ENCODE results near the gene GDAP1L1.
A peak's percentile ranks its signal among the peaks of the same experiment; 100 is the strongest.

Gene GDAP1L1

GRCh38 chr20:44206132-44206531 is 41.0 kb upstream of the GDAP1L1 start:
- no peak overlapping the region for H2AFZ ChIP-seq (ENCODE audit: low read depth, low read length)
- H3K4me3 ChIP-seq (ENCODE audit: insufficient read depth in 1 of 2, low read depth in 1 of 2, low read length in 2 of 2), result no peak overlapping the region
- H2BK12ac ChIP-seq (ENCODE audit: low read length in 2 of 2), result no peak overlapping the region
- no peak overlapping the region for H4K8ac ChIP-seq (ENCODE audit: low read length)
- H3K9me3 ChIP-seq (ENCODE audit: control insufficient read depth, low read length), result no peaks in the 10 kb centered on the region
- H3K79me1 ChIP-seq (replicated peaks; ENCODE audit: low read length, poor library complexity, severe bottlenecking), result peaks cover 10% of the 10 kb centered on the region
- H3K18ac ChIP-seq (ENCODE audit: low read depth in 1 of 2, low read length in 2 of 2), result no peak overlapping the region
- no peaks in the 10 kb centered on the region for H3K27me3 ChIP-seq (ENCODE audit: control insufficient read depth in 1 of 2, insufficient read depth in 1 of 2, low read length in 2 of 2)
- no peak overlapping the region for H2BK120ac ChIP-seq (ENCODE audit: low read depth, low read length)
- H2AK5ac ChIP-seq (ENCODE audit: low read length, severe bottlenecking), result no peak overlapping the region
- H4K91ac ChIP-seq (ENCODE audit: low read length), result no peak overlapping the region
- H3K23ac ChIP-seq (ENCODE audit: low read length in 2 of 2), result no peak overlapping the region
- DNase-seq, result no peak
- H3K14ac ChIP-seq (ENCODE audit: low read length in 2 of 2), result no peak overlapping the region
- H3K4ac ChIP-seq (ENCODE audit: low read depth in 1 of 2, low read length in 2 of 2), result no peak overlapping the region
- no peak overlapping the region for H2BK15ac ChIP-seq (ENCODE audit: low read depth, poor library complexity, severe bottlenecking)
- peaks cover 5% of the 10 kb centered on the region for H3K4me1 ChIP-seq (ENCODE audit: control insufficient read depth, insufficient read depth, low read depth, low read length)
- H3K4me2 ChIP-seq (ENCODE audit: low read length, poor library complexity, severe bottlenecking), result no peak overlapping the region
- H3K27ac ChIP-seq (ENCODE audit: low read length, poor library complexity, severe bottlenecking), result no peak overlapping the region
- no peak overlapping the region for H2BK5ac ChIP-seq (ENCODE audit: low read depth, low read length, poor library complexity, severe bottlenecking)
- H3K36me3 ChIP-seq (ENCODE audit: control insufficient read depth in 1 of 2, insufficient read depth in 2 of 2, low read depth in 1 of 2, low read length in 2 of 2), result peaks cover 14 to 42% of the 10 kb centered on the region in 2 experiments
- no peak overlapping the region for H3K9ac ChIP-seq (ENCODE audit: low read length)

- no peak overlapping the region for H3K4me3 ChIP-seq (ENCODE audit: insufficient read depth in 1 of 2, low read depth in 1 of 2, low read length in 2 of 2)
- no peak overlapping the region for H3K23ac ChIP-seq (ENCODE audit: low read length in 2 of 2)
- H3K79me1 ChIP-seq (replicated peaks; ENCODE audit: low read length, poor library complexity, severe bottlenecking), result peaks cover 12% of the 10 kb centered on the region
- no peak overlapping the region for H2BK120ac ChIP-seq (ENCODE audit: low read depth, low read length)
- no peak overlapping the region for H3K4me2 ChIP-seq (ENCODE audit: low read length, poor library complexity, severe bottlenecking)
- H3K4ac ChIP-seq (ENCODE audit: low read depth in 1 of 2, low read length in 2 of 2), result no peak overlapping the region
- H3K4me1 ChIP-seq (ENCODE audit: control insufficient read depth, insufficient read depth, low read depth, low read length), result peaks cover 9% of the 10 kb centered on the region
- H3K36me3 ChIP-seq (ENCODE audit: control insufficient read depth in 1 of 2, insufficient read depth in 2 of 2, low read depth in 1 of 2, low read length in 2 of 2), result peaks cover 10 to 31% of the 10 kb centered on the region in 2 experiments
- DNase-seq, result no peak
- no peak overlapping the region for H2BK12ac ChIP-seq (ENCODE audit: low read length in 2 of 2)
- no peak overlapping the region for H3K18ac ChIP-seq (ENCODE audit: low read depth in 1 of 2, low read length in 2 of 2)
- H2BK5ac ChIP-seq (ENCODE audit: low read depth, low read length, poor library complexity, severe bottlenecking), result no peak overlapping the region
- no peak overlapping the region for H4K91ac ChIP-seq (ENCODE audit: low read length)
- no peak overlapping the region for H3K27ac ChIP-seq (ENCODE audit: low read length, poor library complexity, severe bottlenecking)
- no peaks in the 10 kb centered on the region for H3K27me3 ChIP-seq (ENCODE audit: control insufficient read depth in 1 of 2, insufficient read depth in 1 of 2, low read length in 2 of 2)
- WGBS, result 40% methylated on average over 1 of the region's 3 CpGs
- no peak overlapping the region for H2BK15ac ChIP-seq (ENCODE audit: low read depth, poor library complexity, severe bottlenecking)
- H4K8ac ChIP-seq (ENCODE audit: low read length), result no peak overlapping the region
- no peaks in the 10 kb centered on the region for H3K9me3 ChIP-seq (ENCODE audit: control insufficient read depth, low read length)
- H2AK5ac ChIP-seq (ENCODE audit: low read length, severe bottlenecking), result no peak overlapping the region
- H3K14ac ChIP-seq (ENCODE audit: low read length in 2 of 2), result no peak overlapping the region
- no peak overlapping the region for H2AFZ ChIP-seq (ENCODE audit: low read depth, low read length)
- peak overlapping the region; percentile 98 for H3K9ac ChIP-seq (ENCODE audit: low read length)
Observed at GRCh38 chr20:44207126-44207723, 39.9 kb upstream of the GDAP1L1 start.

GRCh38 chr20:44208165-44208564 is 38.9 kb upstream of the GDAP1L1 start:
- H3K4me1 ChIP-seq (ENCODE audit: control insufficient read depth, insufficient read depth, low read depth, low read length), result peaks cover 9% of the 10 kb centered on the region
- no peak overlapping the region for H3K27ac ChIP-seq (ENCODE audit: low read length, poor library complexity, severe bottlenecking)
- H3K9ac ChIP-seq (ENCODE audit: low read length), result peak overlapping the region; percentile 98
- H3K4me2 ChIP-seq (ENCODE audit: low read length, poor library complexity, severe bottlenecking), result no peak overlapping the region
- no peak overlapping the region for H3K4ac ChIP-seq (ENCODE audit: low read depth in 1 of 2, low read length in 2 of 2)
- H3K4me3 ChIP-seq (ENCODE audit: insufficient read depth in 1 of 2, low read depth in 1 of 2, low read length in 2 of 2), result peak overlapping the region in 1 of 2 experiments; percentile 99
- peaks cover 10 to 22% of the 10 kb centered on the region in 2 experiments for H3K36me3 ChIP-seq (ENCODE audit: control insufficient read depth in 1 of 2, insufficient read depth in 2 of 2, low read depth in 1 of 2, low read length in 2 of 2)
- no peak overlapping the region for H2AK5ac ChIP-seq (ENCODE audit: low read length, severe bottlenecking)
- DNase-seq, result no peak
- H3K18ac ChIP-seq (ENCODE audit: low read depth in 1 of 2, low read length in 2 of 2), result no peak overlapping the region
- no peak overlapping the region for H3K14ac ChIP-seq (ENCODE audit: low read length in 2 of 2)
- WGBS, result 99% methylated on average over 4 of the region's 7 CpGs
- H2BK12ac ChIP-seq (ENCODE audit: low read length in 2 of 2), result no peak overlapping the region
- peaks cover 10% of the 10 kb centered on the region for H3K79me1 ChIP-seq (replicated peaks; ENCODE audit: low read length, poor library complexity, severe bottlenecking)
- no peak overlapping the region for H3K23ac ChIP-seq (ENCODE audit: low read length in 2 of 2)
- H2BK5ac ChIP-seq (ENCODE audit: low read depth, low read length, poor library complexity, severe bottlenecking), result no peak overlapping the region
- no peaks in the 10 kb centered on the region for H3K9me3 ChIP-seq (ENCODE audit: control insufficient read depth, low read length)
- H3K27me3 ChIP-seq (ENCODE audit: control insufficient read depth in 1 of 2, insufficient read depth in 1 of 2, low read length in 2 of 2), result no peaks in the 10 kb centered on the region
- H4K91ac ChIP-seq (ENCODE audit: low read length), result no peak overlapping the region
- no peak overlapping the region for H2AFZ ChIP-seq (ENCODE audit: low read depth, low read length)
- no peak overlapping the region for H4K8ac ChIP-seq (ENCODE audit: low read length)
- no peak overlapping the region for H2BK15ac ChIP-seq (ENCODE audit: low read depth, poor library complexity, severe bottlenecking)
- no peak overlapping the region for H2BK120ac ChIP-seq (ENCODE audit: low read depth, low read length)

GRCh38 chr20:44208770-44209169 is 38.3 kb upstream of the GDAP1L1 start:
- peaks cover 10% of the 10 kb centered on the region for H3K79me1 ChIP-seq (replicated peaks; ENCODE audit: low read length, poor library complexity, severe bottlenecking)
- no peaks in the 10 kb centered on the region for H3K9me3 ChIP-seq (ENCODE audit: control insufficient read depth, low read length)
- H3K4me3 ChIP-seq (ENCODE audit: insufficient read depth in 1 of 2, low read depth in 1 of 2, low read length in 2 of 2), result peak overlapping the region in 1 of 2 experiments; percentile 99
- H3K36me3 ChIP-seq (ENCODE audit: control insufficient read depth in 1 of 2, insufficient read depth in 2 of 2, low read depth in 1 of 2, low read length in 2 of 2), result peaks cover 10 to 21% of the 10 kb centered on the region in 2 experiments
- no peak overlapping the region for H2AK5ac ChIP-seq (ENCODE audit: low read length, severe bottlenecking)
- H3K27ac ChIP-seq (ENCODE audit: low read length, poor library complexity, severe bottlenecking), result no peak overlapping the region
- no peak overlapping the region for H2BK15ac ChIP-seq (ENCODE audit: low read depth, poor library complexity, severe bottlenecking)
- H3K9ac ChIP-seq (ENCODE audit: low read length), result peak overlapping the region; percentile 98
- peak overlapping the region; percentile 57 for H3K4me2 ChIP-seq (ENCODE audit: low read length, poor library complexity, severe bottlenecking)
- no peak overlapping the region for H2BK12ac ChIP-seq (ENCODE audit: low read length in 2 of 2)
- DNase-seq, result peak; percentile 58
- no peak overlapping the region for H4K91ac ChIP-seq (ENCODE audit: low read length)
- H3K18ac ChIP-seq (ENCODE audit: low read depth in 1 of 2, low read length in 2 of 2), result no peak overlapping the region
- no peak overlapping the region for H3K4ac ChIP-seq (ENCODE audit: low read depth in 1 of 2, low read length in 2 of 2)
- no peak overlapping the region for H3K23ac ChIP-seq (ENCODE audit: low read length in 2 of 2)
- no peak overlapping the region for H2AFZ ChIP-seq (ENCODE audit: low read depth, low read length)
- H4K8ac ChIP-seq (ENCODE audit: low read length), result no peak overlapping the region
- H3K4me1 ChIP-seq (ENCODE audit: control insufficient read depth, insufficient read depth, low read depth, low read length), result peaks cover 9% of the 10 kb centered on the region
- no peak overlapping the region for H2BK120ac ChIP-seq (ENCODE audit: low read depth, low read length)
- no peaks in the 10 kb centered on the region for H3K27me3 ChIP-seq (ENCODE audit: control insufficient read depth in 1 of 2, insufficient read depth in 1 of 2, low read length in 2 of 2)
- 57% methylated on average over 7 of the region's 7 CpGs for WGBS
- no peak overlapping the region for H2BK5ac ChIP-seq (ENCODE audit: low read depth, low read length, poor library complexity, severe bottlenecking)
- H3K14ac ChIP-seq (ENCODE audit: low read length in 2 of 2), result no peak overlapping the region
